Vagina (tissue), 2 donors: ENCODE data around the gene RIT2. TPM values are rescaled to one million over a fixed set of nuclear protein-coding genes. Genes with fewer than 3 reads are reported as not detected.

Experiments
- DNase-seq, 2 donors: peaks; one replicate each; pipeline ENCODE4 v3.0.0-alpha.2; 2017; ENCODE audit errors: extremely low spot score in 2 of 2
- H3K27ac ChIP-seq: fragments of 200-600 bp; sonication (generic); one replicate; pipeline ENCODE4 v1.5.1; 2019
- H3K27me3 ChIP-seq: fragments of 200-600 bp; sonication (generic); one replicate; pipeline ENCODE4 v1.5.1; 2019
- H3K36me3 ChIP-seq, 2 donors: fragments of 200-600 bp; sonication (generic); one replicate each; pipeline ENCODE4 v1.5.1; 2017 to 2019
- H3K4me1 ChIP-seq: fragments of 200-600 bp; sonication (generic); one replicate; pipeline ENCODE4 v1.5.1; 2019
- H3K4me3 ChIP-seq, 2 donors: fragments of 200-600 bp; sonication (generic); 1 replicate in 1 of 2; 2 replicates in 1 of 2; pipeline ENCODE4 v1.5.1; 2016 to 2019
- H3K9me3 ChIP-seq: fragments of 200-600 bp; sonication (generic); one replicate; pipeline ENCODE4 v1.5.1; 2019
- CTCF ChIP-seq, 3 experiments: fragments of 450-650 bp in 2 of 3; fragments of 200-600 bp in 1 of 3; sonication (generic) in 1 of 3; IDR thresholded peaks; one replicate each; pipeline ENCODE4 v1.5.1; 2017 to 2019; ENCODE audit warnings: antibody characterized with exemption in 3 of 3, mild to moderate bottlenecking in 2 of 3, moderate library complexity in 2 of 3
- POLR2A ChIP-seq, 2 donors: fragments of 450-650 bp; IDR thresholded peaks; one replicate each; pipeline ENCODE4 v1.6.1; 2017; ENCODE audit warnings: antibody characterized with exemption in 2 of 2, mild to moderate bottlenecking in 2 of 2, moderate library complexity in 2 of 2
- POLR2AphosphoS5 ChIP-seq, 2 donors: sonication (generic); formaldehyde crosslinking; IDR thresholded peaks; one replicate each; pipeline ENCODE4 v1.9.0; 2017; ENCODE audit warnings: antibody characterized with exemption in 2 of 2, mild to moderate bottlenecking in 2 of 2, low read depth in 1 of 2; ENCODE audit not compliant: insufficient read depth in 1 of 2
- intact Hi-C: fragments of 100-400 bp; cut with DNase I; formaldehyde crosslinking; loops from one replicate; pipeline ENCODE4 v1.15.1; 2023
- total RNA-seq: library from RNA; depleted of rRNA; stranded (reverse); fragments of >200 nt; gene quantifications from one replicate; pipeline ENCODE4 v1.2.3, GENCODE V29; 2016

Gene RIT2
- total RNA-seq, 1 donor from 2014 or later: not detected

GRCh38 chr18:42824178-42824577 is 291.3 kb downstream of the RIT2 start:
- no peak for TF ChIP-seq POLR2A (IDR thresholded peaks at IDR 0.05)
- TF ChIP-seq CTCF (IDR thresholded peaks at IDR 0.05): no peak
- TF ChIP-seq POLR2AphosphoS5 (IDR thresholded peaks at IDR 0.05; ENCODE audit: insufficient read depth in 1 of 2, low read depth in 1 of 2): no peak
- no peak for DNase-seq
- H3K4me3 ChIP-seq: no peak overlapping the region
- H3K4me1 ChIP-seq: no peaks in the 10 kb centered on the region
- no peaks in the 10 kb centered on the region for H3K36me3 ChIP-seq
- H3K27ac ChIP-seq: no peak overlapping the region
- no peaks in the 10 kb centered on the region for H3K27me3 ChIP-seq
- intact Hi-C loops: no loop called here
- H3K9me3 ChIP-seq: no peaks in the 10 kb centered on the region

DNA sequence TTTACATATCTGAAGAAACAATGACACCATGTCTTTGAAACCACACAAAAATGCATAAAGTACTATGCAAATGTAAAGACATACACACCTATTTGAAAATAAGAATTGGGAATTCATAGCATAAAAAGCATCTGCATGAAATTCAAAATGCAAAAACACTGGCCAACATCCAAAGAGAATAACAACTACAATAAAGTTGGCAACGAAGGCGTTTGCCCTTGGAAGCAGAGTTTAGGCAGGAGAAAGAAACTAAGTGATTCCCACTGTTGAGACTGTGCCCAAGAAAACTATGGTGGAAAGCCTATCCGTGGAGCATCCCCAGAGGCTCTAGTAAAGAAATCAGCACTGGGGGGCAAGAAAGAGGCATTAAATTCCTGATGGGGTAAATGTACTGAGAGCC is 292.8 kb downstream of the RIT2 start:
- no peak for TF ChIP-seq POLR2A (IDR thresholded peaks at IDR 0.05)
- no peak for TF ChIP-seq CTCF (IDR thresholded peaks at IDR 0.05)
- no peak for TF ChIP-seq POLR2AphosphoS5 (IDR thresholded peaks at IDR 0.05; ENCODE audit: insufficient read depth in 1 of 2, low read depth in 1 of 2)
- Histone ChIP-seq H3K4me3 (no peak overlapping the region), H3K36me3 (no peaks in the 10 kb centered on the region), H3K27me3 (no peaks in the 10 kb centered on the region), H3K27ac (no peak overlapping the region), H3K9me3 (no peaks in the 10 kb centered on the region), H3K4me1 (no peaks in the 10 kb centered on the region)
- intact Hi-C loops: no loop called here
- no peak for DNase-seq

DNA sequence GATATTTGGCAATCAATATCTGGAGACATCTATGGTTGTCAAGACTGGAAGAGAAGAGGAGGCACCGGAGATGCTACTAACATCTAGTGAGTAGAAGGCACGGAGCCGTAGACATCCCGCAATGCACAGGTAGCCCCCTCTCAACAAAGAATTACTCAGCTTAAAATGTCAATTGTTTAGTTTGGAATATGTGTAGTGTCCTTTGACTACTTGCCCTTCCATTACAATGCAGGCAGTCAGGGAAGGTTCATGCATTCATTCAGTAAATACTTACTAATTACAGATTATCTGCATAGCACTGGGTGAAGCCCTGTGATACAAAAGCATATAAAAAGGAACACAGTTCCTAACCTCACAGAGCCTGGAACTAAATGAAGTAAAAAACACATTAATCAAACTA is 294.0 kb downstream of the RIT2 start:
- H3K4me3 ChIP-seq: no peak overlapping the region
- intact Hi-C loops: no loop called here
- no peaks in the 10 kb centered on the region for H3K36me3 ChIP-seq
- no peaks in the 10 kb centered on the region for H3K9me3 ChIP-seq
- no peak for TF ChIP-seq POLR2A (IDR thresholded peaks at IDR 0.05)
- TF ChIP-seq POLR2AphosphoS5 (IDR thresholded peaks at IDR 0.05; ENCODE audit: insufficient read depth in 1 of 2, low read depth in 1 of 2): no peak
- TF ChIP-seq CTCF (IDR thresholded peaks at IDR 0.05): no peak
- DNase-seq: no peak
- H3K27me3 ChIP-seq: no peaks in the 10 kb centered on the region
- no peak overlapping the region for H3K27ac ChIP-seq
- H3K4me1 ChIP-seq: no peaks in the 10 kb centered on the region

- Histone ChIP-seq H3K4me1 (no peaks in the 10 kb centered on the region), H3K27me3 (no peaks in the 10 kb centered on the region), H3K27ac (no peak overlapping the region), H3K36me3 (no peaks in the 10 kb centered on the region), H3K9me3 (no peaks in the 10 kb centered on the region), H3K4me3 (no peak overlapping the region)
- TF ChIP-seq POLR2A (IDR thresholded peaks at IDR 0.05) (no peak), POLR2AphosphoS5 (IDR thresholded peaks at IDR 0.05; ENCODE audit: insufficient read depth in 1 of 2, low read depth in 1 of 2) (no peak), CTCF (IDR thresholded peaks at IDR 0.05) (no peak)
- intact Hi-C loops: no loop called here
- DNase-seq: no peak
These were observed 300.9 kb downstream of the RIT2 start for GRCh38 chr18:42814618-42815017.

DNA sequence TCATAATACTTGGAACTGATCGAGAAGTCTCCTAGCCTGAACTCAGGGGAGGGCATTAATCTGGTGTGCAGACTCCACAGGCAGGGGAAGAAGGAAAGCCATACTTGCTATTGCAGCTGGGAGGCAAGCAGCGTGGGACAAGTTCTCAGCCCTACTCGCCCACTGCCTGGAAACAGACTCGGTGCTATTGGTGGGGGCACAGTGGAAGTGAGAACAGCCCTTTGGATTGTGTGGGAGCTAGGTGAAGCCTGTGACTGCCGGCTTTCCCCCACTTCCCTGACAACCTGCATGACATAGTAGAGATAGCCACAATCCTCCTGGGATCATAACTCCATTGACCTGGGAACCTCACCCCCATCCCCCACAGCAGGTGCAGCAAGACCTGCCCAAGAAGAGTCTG is 301.3 kb downstream of the RIT2 start:
- no peak for TF ChIP-seq POLR2AphosphoS5 (IDR thresholded peaks at IDR 0.05; ENCODE audit: insufficient read depth in 1 of 2, low read depth in 1 of 2)
- TF ChIP-seq CTCF (IDR thresholded peaks at IDR 0.05): no peak
- no peak for TF ChIP-seq POLR2A (IDR thresholded peaks at IDR 0.05)
- H3K9me3 ChIP-seq: no peaks in the 10 kb centered on the region
- no peak overlapping the region for H3K4me3 ChIP-seq
- H3K27me3 ChIP-seq: no peaks in the 10 kb centered on the region
- DNase-seq: no peak
- intact Hi-C loops: no loop called here
- no peaks in the 10 kb centered on the region for H3K4me1 ChIP-seq
- no peaks in the 10 kb centered on the region for H3K36me3 ChIP-seq
- no peak overlapping the region for H3K27ac ChIP-seq
